K562 (cell line): ENCODE results near the gene ANO1. TPM values are rescaled to one million over a fixed set of nuclear protein-coding genes. Genes with fewer than 3 reads are reported as not detected.

ENCODE experiments used
- ATAC-seq: fragments of 200-7000 bp; cut with Tn5 transposase; 3 replicates; pipeline ENCODE4 v1.9.1; 2020; ENCODE audit warnings: moderate library complexity
- BruUV-seq: library from RNA; stranded (reverse); fragments of 400-500 nt; replicated peaks from 2 replicates; lab custom pipeline; 2021; lab: Mats Ljungman, UMichigan
- CTCF ChIA-PET: fragments of 300-600 bp; formaldehyde crosslinking; extraction: SDS; loops from one replicate; lab custom pipeline; 2021; ENCODE audit warnings: low intra/inter-chr PET ratio; lab: Yijun Ruan, JAX
- POLR2A ChIA-PET: fragments of 300-600, 350-650 bp; sonication (Branson Sonifier 250); formaldehyde crosslinking; extraction: SDS; loops from one replicate; lab custom pipeline; 2021; ENCODE audit warnings: antibody characterized with exemption, inconsistent platforms; lab: Yijun Ruan, JAX
- DNase-seq, 4 experiments: peaks; one replicate each; pipeline versions ENCODE4 v3.0.0 to v3.0.0-alpha.2; 2011 to 2018; ENCODE audit warnings: low spot score in 3 of 4, mixed read lengths in 3 of 4; ENCODE audit errors: extremely low read depth in 1 of 4
- FAIRE-seq: peaks from 2 replicates; lab custom pipeline; 2011; peaks lifted over from hg19 to GRCh38; lab: Jason Lieb, UNC
- H2AFZ ChIP-seq: 2 replicates; pipeline ENCODE4 v1.6.0; 2011; ENCODE audit warnings: low read depth, low read length, control low read depth, inconsistent platforms
- H3K27ac ChIP-seq: fragments of 200-600 bp; 3 replicates; pipeline ENCODE4 v1.8.0; 2011; ENCODE audit warnings: low read depth, mild to moderate bottlenecking, control low read depth, inconsistent platforms, low read length, moderate library complexity, mixed read lengths; ENCODE audit errors: extremely low read depth
- H3K27me3 ChIP-seq, 2 experiments: fragments of 300-600 bp in 1 of 2; 2 replicates in 1 of 2; 3 replicates in 1 of 2; pipeline versions ENCODE4 v1.6.0 to v1.8.0; 2011; ENCODE audit warnings: inconsistent platforms in 2 of 2, low read length in 2 of 2, mild to moderate bottlenecking in 1 of 2, mixed read lengths in 1 of 2, moderate library complexity in 1 of 2; ENCODE audit not compliant: control insufficient read depth in 2 of 2, insufficient read depth in 2 of 2
- H3K36me3 ChIP-seq: fragments of 300-600 bp; 3 replicates; pipeline ENCODE4 v1.8.0; 2011; ENCODE audit warnings: mild to moderate bottlenecking, low read length, inconsistent platforms; ENCODE audit not compliant: control insufficient read depth, insufficient read depth
- H3K4me1 ChIP-seq, 2 experiments: fragments of 200-600 bp in 1 of 2; replicated peaks in 1 of 2; 2 replicates in 1 of 2; 3 replicates in 1 of 2; pipeline versions ENCODE4 v1.5.1 to v1.8.0; 2011; ENCODE audit warnings: inconsistent platforms in 2 of 2, low read length in 2 of 2, mild to moderate bottlenecking in 1 of 2, mixed read lengths in 1 of 2, moderate library complexity in 1 of 2; ENCODE audit not compliant: control insufficient read depth in 2 of 2, insufficient read depth in 2 of 2
- H3K4me2 ChIP-seq: 2 replicates; pipeline ENCODE4 v1.6.1; 2011; ENCODE audit warnings: low read length, control low read depth, inconsistent platforms, mixed read lengths; ENCODE audit not compliant: insufficient read depth
- H3K4me3 ChIP-seq: fragments of 200-600 bp; sonication (generic), shearing (Covaris generic); 2 replicates; pipeline ENCODE4 v1.5.1; 2016; ENCODE audit warnings: control low read depth, inconsistent platforms
- H3K79me2 ChIP-seq: fragments of 200-600 bp; 3 replicates; pipeline ENCODE4 v1.8.0; 2011; ENCODE audit warnings: low read length, inconsistent platforms; ENCODE audit not compliant: control insufficient read depth, insufficient read depth
- H3K9ac ChIP-seq, 2 experiments: 2 replicates each; pipeline versions ENCODE4 v1.6.0 to v1.6.1; 2011; ENCODE audit warnings: low read depth in 2 of 2, low read length in 2 of 2, control low read depth in 1 of 2, inconsistent platforms in 1 of 2, mild to moderate bottlenecking in 1 of 2, mixed read lengths in 1 of 2; ENCODE audit not compliant: insufficient read depth in 1 of 2
- H3K9me1 ChIP-seq: one replicate; pipeline ENCODE4 v1.6.0; 2011; ENCODE audit warnings: inconsistent platforms, mild to moderate bottlenecking, low read length, moderate library complexity; ENCODE audit not compliant: control insufficient read depth, insufficient read depth
- H3K9me3 ChIP-seq: replicated peaks from 2 replicates; pipeline ENCODE4 v1.5.1; 2011; ENCODE audit warnings: low read depth, low read length, inconsistent platforms; ENCODE audit not compliant: control insufficient read depth, insufficient read depth
- H4K20me1 ChIP-seq: replicated peaks from 2 replicates; pipeline ENCODE4 v1.6.1; 2011; ENCODE audit warnings: low read length, inconsistent platforms, mixed read lengths; ENCODE audit not compliant: control insufficient read depth, insufficient read depth
- E2F3 ChIP-seq: fragments of 250-450 bp; sonication (Bioruptor Pico); IDR thresholded peaks from 2 replicates; pipeline ENCODE4 v1.4.0; 2020; ENCODE audit warnings: mild to moderate bottlenecking
- ETV6 ChIP-seq, 3 experiments: fragments of 150-350 bp in 1 of 3; sonication (generic) in 1 of 3; formaldehyde crosslinking in 1 of 3; IDR thresholded peaks; 2 replicates each; pipeline versions ENCODE4 v1.6.1 to v1.8.0; 2014 to 2022; ENCODE audit warnings: borderline replicate concordance in 2 of 3, low read depth in 2 of 3, antibody characterized with exemption in 1 of 3, low read length in 1 of 3, mild to moderate bottlenecking in 1 of 3, missing genetic modification reagents in 1 of 3
- HNRNPUL1 ChIP-seq: fragments of 200-400 bp; formaldehyde crosslinking; IDR thresholded peaks from 2 replicates; pipeline ENCODE4 v1.6.1; 2017; ENCODE audit warnings: low read length
- MECOM ChIP-seq: fragments of 250-450 bp; sonication (Bioruptor Pico); IDR thresholded peaks from 2 replicates; pipeline ENCODE4 v1.8.0; 2022; ENCODE audit warnings: inconsistent platforms
- MED1 ChIP-seq: sonication (generic); formaldehyde crosslinking; IDR thresholded peaks from 2 replicates; pipeline ENCODE4 v1.8.1; 2023; ENCODE audit warnings: missing genetic modification reagents, borderline replicate concordance
- MIER1 ChIP-seq: fragments of 450-650 bp; IDR thresholded peaks from 2 replicates; pipeline ENCODE4 v1.6.1; 2016; ENCODE audit warnings: antibody characterized with exemption, mild to moderate bottlenecking, low read depth
- RBM22 ChIP-seq: fragments of 200-400 bp; formaldehyde crosslinking; IDR thresholded peaks from 2 replicates; pipeline ENCODE4 v1.6.1; 2018; ENCODE audit warnings: low read length, low read depth; ENCODE audit not compliant: poor library complexity, severe bottlenecking
- TRIM28 ChIP-seq: fragments of 450-650 bp; IDR thresholded peaks from 2 replicates; pipeline ENCODE4 v1.6.1; 2017
- ZNF133 ChIP-seq: fragments of 250-450 bp; sonication (Bioruptor Pico); IDR thresholded peaks from 2 replicates; pipeline ENCODE4 v1.4.0; 2020; ENCODE audit warnings: mild to moderate bottlenecking
- ZNF282 ChIP-seq: sonication (generic); formaldehyde crosslinking; IDR thresholded peaks from 2 replicates; pipeline ENCODE4 v1.8.1; 2023; ENCODE audit warnings: missing genetic modification reagents
- ZZZ3 ChIP-seq: fragments of 450-650 bp; IDR thresholded peaks from 2 replicates; pipeline ENCODE4 v1.6.1; 2016; ENCODE audit warnings: antibody characterized with exemption, mild to moderate bottlenecking, moderate library complexity
- WGBS: fragments of 100-300 bp; shearing (Covaris generic); methylation state at CpG from one replicate; pipeline ENCODE4 v1.1.6; 2016; ENCODE audit warnings: low coverage, mixed read lengths; ENCODE audit not compliant: insufficient coverage; ENCODE audit errors: missing lambda C conversion rate; 5-methylcytosine and 5-hydroxymethylcytosine counted together
- in situ Hi-C: fragments of 300-500 bp; cut with MboI; formaldehyde crosslinking; loops from 4 replicates; pipeline ENCODE4 v1.15.0; 2018; ENCODE audit warnings: inconsistent platforms, mixed read lengths
- intact Hi-C: fragments of 100-400 bp; cut with micrococcal nuclease; formaldehyde crosslinking; loops from 2 replicates; pipeline ENCODE4 v1.14.2; 2022
- polyA plus RNA-seq, 8 experiments: library from polyadenylated mRNA; depleted of rRNA in 4 of 8; stranded (reverse) in 5 of 8; unstranded in 3 of 8; fragments of >200 nt; fragmentation: Nextera tagmentation in 2 of 8; fragmentation: Illumina TruSeq in 1 of 8; extraction: Ambion mirVana in 2 of 8; extraction: Trizol in 1 of 8; gene quantifications; 2 replicates each; pipeline versions ENCODE4 v1.2.1 to v1.2.3, GENCODE V29; 2011 to 2014; ENCODE audit warnings: inconsistent platforms in 1 of 8, missing spikeins in 1 of 8
- total RNA-seq, 7 experiments: library from RNA; depleted of rRNA in 6 of 7; stranded (reverse); fragments of >200 nt in 6 of 7; fragmentation: Illumina TruSeq in 2 of 7; extraction: Trizol in 2 of 7; gene quantifications; 2 replicates each; pipeline versions ENCODE4 v1.2.1 to v1.2.3, GENCODE V29; 2011 to 2021; ENCODE audit warnings: low replicate concordance in 1 of 7
- TF ChIP-seq, protein P1 (sequence below): fragments of 450-650 bp; formaldehyde crosslinking; IDR thresholded peaks from 2 replicates; pipeline ENCODE4 v1.4.0; 2022; ENCODE audit warnings: mild to moderate bottlenecking, moderate library complexity
- TF ChIP-seq, protein P2 (sequence below): fragments of 250-450 bp; sonication (Bioruptor Pico); IDR thresholded peaks from 2 replicates; pipeline ENCODE4 v1.4.0; 2020; ENCODE audit warnings: mild to moderate bottlenecking, moderate library complexity
- TF ChIP-seq, protein P3 (sequence below), 2 experiments: IDR thresholded peaks; 2 replicates each; pipeline ENCODE4 v1.6.1; 2011; ENCODE audit warnings: borderline replicate concordance in 1 of 2, control low read depth in 1 of 2, low read depth in 1 of 2, low read length in 1 of 2, mild to moderate bottlenecking in 1 of 2, mixed read lengths in 1 of 2, moderate library complexity in 1 of 2; ENCODE audit not compliant: insufficient read depth in 1 of 2, insufficient read length in 1 of 2, poor library complexity in 1 of 2, severe bottlenecking in 1 of 2; ENCODE audit errors: extremely low read depth in 1 of 2

Gene ANO1
- total and polyA plus RNA-seq, 9 of the 15 experiments (the other 6 are each of a cell fraction or from before 2014, with no cell fraction given), result not detected

DNA sequence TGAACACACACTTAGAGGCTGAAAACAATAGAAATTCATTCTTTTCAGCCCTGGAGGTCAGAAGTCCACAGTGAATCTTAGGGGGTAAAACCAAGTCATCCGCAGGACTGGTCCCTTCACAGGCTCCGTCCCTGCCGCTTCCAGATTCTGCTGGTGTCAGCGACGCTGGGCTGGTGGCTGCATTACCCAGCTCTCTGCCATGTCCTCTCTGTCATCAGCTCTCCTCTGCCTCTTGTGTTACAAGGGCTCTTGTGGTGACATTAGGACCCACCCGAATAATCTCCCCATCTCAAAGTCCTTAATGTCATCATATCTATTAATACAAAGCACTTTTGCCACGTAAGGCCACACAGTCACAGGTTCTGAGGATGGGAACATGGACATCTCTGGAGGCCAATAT lies 47.7 kb upstream of the ANO1 start (continued):
- TF ChIP-seq, protein P1, sequence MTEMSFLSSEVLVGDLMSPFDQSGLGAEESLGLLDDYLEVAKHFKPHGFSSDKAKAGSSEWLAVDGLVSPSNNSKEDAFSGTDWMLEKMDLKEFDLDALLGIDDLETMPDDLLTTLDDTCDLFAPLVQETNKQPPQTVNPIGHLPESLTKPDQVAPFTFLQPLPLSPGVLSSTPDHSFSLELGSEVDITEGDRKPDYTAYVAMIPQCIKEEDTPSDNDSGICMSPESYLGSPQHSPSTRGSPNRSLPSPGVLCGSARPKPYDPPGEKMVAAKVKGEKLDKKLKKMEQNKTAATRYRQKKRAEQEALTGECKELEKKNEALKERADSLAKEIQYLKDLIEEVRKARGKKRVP, result no peak
- no peak for TF ChIP-seq ZNF282 (CRISPR knock-in tag)
- TF ChIP-seq, protein P2, sequence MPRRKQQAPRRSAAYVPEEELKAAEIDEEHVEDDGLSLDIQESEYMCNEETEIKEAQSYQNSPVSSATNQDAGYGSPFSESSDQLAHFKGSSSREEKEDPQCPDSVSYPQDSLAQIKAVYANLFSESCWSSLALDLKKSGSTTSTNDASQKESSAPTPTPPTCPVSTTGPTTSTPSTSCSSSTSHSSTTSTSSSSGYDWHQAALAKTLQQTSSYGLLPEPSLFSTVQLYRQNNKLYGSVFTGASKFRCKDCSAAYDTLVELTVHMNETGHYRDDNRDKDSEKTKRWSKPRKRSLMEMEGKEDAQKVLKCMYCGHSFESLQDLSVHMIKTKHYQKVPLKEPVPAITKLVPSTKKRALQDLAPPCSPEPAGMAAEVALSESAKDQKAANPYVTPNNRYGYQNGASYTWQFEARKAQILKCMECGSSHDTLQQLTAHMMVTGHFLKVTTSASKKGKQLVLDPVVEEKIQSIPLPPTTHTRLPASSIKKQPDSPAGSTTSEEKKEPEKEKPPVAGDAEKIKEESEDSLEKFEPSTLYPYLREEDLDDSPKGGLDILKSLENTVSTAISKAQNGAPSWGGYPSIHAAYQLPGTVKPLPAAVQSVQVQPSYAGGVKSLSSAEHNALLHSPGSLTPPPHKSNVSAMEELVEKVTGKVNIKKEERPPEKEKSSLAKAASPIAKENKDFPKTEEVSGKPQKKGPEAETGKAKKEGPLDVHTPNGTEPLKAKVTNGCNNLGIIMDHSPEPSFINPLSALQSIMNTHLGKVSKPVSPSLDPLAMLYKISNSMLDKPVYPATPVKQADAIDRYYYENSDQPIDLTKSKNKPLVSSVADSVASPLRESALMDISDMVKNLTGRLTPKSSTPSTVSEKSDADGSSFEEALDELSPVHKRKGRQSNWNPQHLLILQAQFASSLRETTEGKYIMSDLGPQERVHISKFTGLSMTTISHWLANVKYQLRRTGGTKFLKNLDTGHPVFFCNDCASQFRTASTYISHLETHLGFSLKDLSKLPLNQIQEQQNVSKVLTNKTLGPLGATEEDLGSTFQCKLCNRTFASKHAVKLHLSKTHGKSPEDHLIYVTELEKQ (CRISPR knock-in tag), result no peak
- TF ChIP-seq MECOM (CRISPR knock-in tag), result no peak

DNA sequence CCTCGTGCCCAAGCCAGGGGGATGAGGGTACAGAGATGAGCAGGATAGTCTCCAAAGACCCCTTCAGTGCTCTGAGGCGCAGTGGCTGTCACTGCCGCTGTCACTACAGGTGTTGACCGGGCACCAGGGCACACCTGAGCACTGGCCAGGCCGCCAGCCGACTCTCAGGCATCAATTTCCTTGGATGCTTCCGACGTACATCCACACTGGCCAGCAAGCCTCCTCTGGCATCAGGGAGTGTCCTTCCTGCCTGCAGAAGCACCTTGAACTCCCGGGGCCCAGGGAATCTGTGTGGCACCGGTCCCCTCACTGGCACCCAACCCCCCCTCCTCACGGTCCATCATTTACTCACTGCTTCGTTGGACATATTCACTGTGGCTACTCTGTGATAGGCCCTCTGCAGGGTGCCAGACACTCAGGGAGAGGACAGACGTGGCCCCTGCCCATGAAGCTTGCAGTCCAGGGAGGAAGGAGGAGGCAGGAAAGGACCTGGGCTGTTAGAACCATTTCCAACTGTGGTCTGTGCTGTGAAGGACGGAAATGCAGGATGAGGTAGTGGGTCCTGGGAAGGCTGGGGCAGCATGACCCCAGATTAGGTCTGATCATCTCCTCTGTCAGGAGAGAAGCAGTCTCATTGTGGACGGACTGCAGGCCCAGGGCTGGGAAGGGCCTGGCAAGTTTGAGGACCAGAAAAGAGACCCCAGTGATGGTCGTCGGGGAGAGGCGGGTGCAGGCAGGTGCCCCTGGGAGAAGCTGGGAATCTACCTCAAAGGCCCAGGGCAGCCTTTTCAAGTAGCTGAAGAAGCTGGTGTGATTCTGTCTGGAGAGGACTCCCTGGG lies 46.3 kb upstream of the ANO1 start:
- CTCF ChIA-PET, result no interaction called here
- Histone ChIP-seq H3K36me3 (no peaks in the 10 kb centered on the region), H3K4me1 (no peaks in the 10 kb centered on the region), H3K9me1 (no peaks in the 10 kb centered on the region), H3K9me3 (no peaks in the 10 kb centered on the region), H3K27me3 (peaks cover 19 to 77% of the 10 kb centered on the region in 2 experiments; a peak in 4 of 5 replicates), H4K20me1 (no peaks in the 10 kb centered on the region), H3K4me3 (no peak overlapping the region), H3K79me2 (no peaks in the 10 kb centered on the region), H3K4me2 (no peak overlapping the region), H3K27ac (no peak overlapping the region), H3K9ac (no peak overlapping the region), H2AFZ (no peak overlapping the region)
- ATAC-seq (no peak), FAIRE-seq (no peak), DNase-seq (no peak)
- in situ Hi-C loops (no loop called here), intact Hi-C loops (no loop called here)
- WGBS, result 4% methylated on average over 17 of the region's 18 CpGs
- POLR2A ChIA-PET, result interaction anchor here (1.3 kb wide), 1 partner anchor 7 kb away, joined by 3 read pairs; no protein-coding TSS in a partner anchor
- no TSS peak for BruUV-seq
- TF ChIP-seq ZZZ3 (no peak), HNRNPUL1 (no peak), ZNF282 (CRISPR knock-in tag) (no peak), E2F3 (CRISPR knock-in tag) (no peak), TRIM28 (no peak), MED1 (CRISPR knock-in tag) (no peak), RBM22 (no peak), ETV6 (IDR thresholded peaks at IDR 0.05; ENCODE audit: borderline replicate concordance in 1 of 2, low read depth in 2 of 2, low read length in 1 of 2) (no peak), ETV6 (CRISPR knock-in tag; IDR thresholded peaks at IDR 0.05; ENCODE audit: borderline replicate concordance) (no peak), MIER1 (no peak), ZNF133 (CRISPR knock-in tag) (no peak)
- TF ChIP-seq, protein P3, sequence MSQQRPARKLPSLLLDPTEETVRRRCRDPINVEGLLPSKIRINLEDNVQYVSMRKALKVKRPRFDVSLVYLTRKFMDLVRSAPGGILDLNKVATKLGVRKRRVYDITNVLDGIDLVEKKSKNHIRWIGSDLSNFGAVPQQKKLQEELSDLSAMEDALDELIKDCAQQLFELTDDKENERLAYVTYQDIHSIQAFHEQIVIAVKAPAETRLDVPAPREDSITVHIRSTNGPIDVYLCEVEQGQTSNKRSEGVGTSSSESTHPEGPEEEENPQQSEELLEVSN (IDR thresholded peaks at IDR 0.05; ENCODE audit: borderline replicate concordance in 1 of 2, extremely low read depth in 1 of 2, insufficient read depth in 1 of 2, insufficient read length in 1 of 2, low read depth in 1 of 2, low read length in 1 of 2, poor library complexity in 1 of 2, severe bottlenecking in 1 of 2), result no peak
